Natural killer cell (primary cell): ENCODE measurements around the gene PTPRU. TPM values are rescaled to one million over a fixed set of nuclear protein-coding genes. Genes with fewer than 3 reads are reported as not detected.

Experiments used
- ATAC-seq, 3 donors: fragments of 150-1000 bp in 2 of 3; fragments of 200-7000 bp in 1 of 3; cut with Tn5 transposase; 1 replicate in 1 of 3; 2 replicates in 2 of 3; pipeline ENCODE4 v1.10.0; 2021; ENCODE audit warnings: mild to moderate bottlenecking in 2 of 3, moderate library complexity in 2 of 3
- DNase-seq, 2 donors: peaks; one replicate each; pipeline versions ENCODE4 v3.0.0 to v3.0.0-alpha.2; 2013 to 2021; ENCODE audit warnings: mixed read lengths in 1 of 2
- H3K27ac ChIP-seq: one replicate; pipeline ENCODE4 v1.5.1; 2013; ENCODE audit warnings: mild to moderate bottlenecking, low read length
- H3K27me3 ChIP-seq: one replicate; pipeline ENCODE4 v1.6.1; 2013; ENCODE audit warnings: low read length; ENCODE audit not compliant: control insufficient read depth, insufficient read depth
- H3K36me3 ChIP-seq: one replicate; pipeline ENCODE4 v1.6.1; 2013; ENCODE audit warnings: low read length; ENCODE audit not compliant: control insufficient read depth, insufficient read depth
- H3K4me1 ChIP-seq: one replicate; pipeline ENCODE4 v1.6.1; 2013; ENCODE audit warnings: low read length; ENCODE audit not compliant: control insufficient read depth, insufficient read depth
- H3K4me3 ChIP-seq: one replicate; pipeline ENCODE4 v1.5.1; 2013; ENCODE audit warnings: low read length
- H3K9me3 ChIP-seq: one replicate; pipeline ENCODE4 v1.6.1; 2013; ENCODE audit warnings: low read length; ENCODE audit not compliant: control insufficient read depth, insufficient read depth
- H3K27ac Mint-ChIP-seq, 2 donors: one replicate each; pipeline ENCODE4 v1.8.0; 2022; ENCODE audit warnings: mild to moderate bottlenecking in 2 of 2, mixed read lengths in 2 of 2, moderate library complexity in 1 of 2
- H3K27me3 Mint-ChIP-seq, 2 donors: one replicate each; pipeline ENCODE4 v1.8.0; 2022; ENCODE audit warnings: low read depth in 2 of 2, mixed read lengths in 2 of 2
- H3K36me3 Mint-ChIP-seq: one replicate; pipeline ENCODE4 v1.8.0; 2022; ENCODE audit warnings: mixed read lengths
- H3K4me1 Mint-ChIP-seq, 2 donors: one replicate each; pipeline ENCODE4 v1.8.0; 2022; ENCODE audit warnings: mixed read lengths in 2 of 2
- H3K4me3 Mint-ChIP-seq: one replicate; pipeline ENCODE4 v1.8.0; 2022; ENCODE audit warnings: mild to moderate bottlenecking, moderate library complexity, mixed read lengths
- H3K9me3 Mint-ChIP-seq, 2 donors: one replicate each; pipeline ENCODE4 v1.8.0; 2022; ENCODE audit warnings: mixed read lengths in 2 of 2
- WGBS: methylation state at CpG from one replicate; pipeline ENCODE4 v1.1.7; 2013; ENCODE audit warnings: missing lambda C conversion rate; ENCODE audit not compliant: insufficient coverage; 5-methylcytosine and 5-hydroxymethylcytosine counted together
- intact Hi-C: fragments of 100-400 bp; cut with micrococcal nuclease; formaldehyde crosslinking; loops from one replicate; pipeline ENCODE4 v1.14.2; 2022
- total RNA-seq, 4 donors: library from RNA; stranded (reverse); fragments of 120-200 nt in 1 of 4; gene quantifications; one replicate each; pipeline versions ENCODE4 v1.2.3 to v1.2.4, GENCODE V29; 2013 to 2022
- TF ChIP-seq, protein P1 (sequence below): fragments of 200-600 bp; IDR thresholded peaks from one replicate; pipeline ENCODE4 v1.8.0; 2022; ENCODE audit warnings: antibody characterized with exemption

Gene PTPRU
- total RNA-seq, 3 donors from 2014 or later (not counting 1 experiment from before 2014, with no cell fraction given) = 0.54 to 1.6 (median 0.79) TPM

DNA sequence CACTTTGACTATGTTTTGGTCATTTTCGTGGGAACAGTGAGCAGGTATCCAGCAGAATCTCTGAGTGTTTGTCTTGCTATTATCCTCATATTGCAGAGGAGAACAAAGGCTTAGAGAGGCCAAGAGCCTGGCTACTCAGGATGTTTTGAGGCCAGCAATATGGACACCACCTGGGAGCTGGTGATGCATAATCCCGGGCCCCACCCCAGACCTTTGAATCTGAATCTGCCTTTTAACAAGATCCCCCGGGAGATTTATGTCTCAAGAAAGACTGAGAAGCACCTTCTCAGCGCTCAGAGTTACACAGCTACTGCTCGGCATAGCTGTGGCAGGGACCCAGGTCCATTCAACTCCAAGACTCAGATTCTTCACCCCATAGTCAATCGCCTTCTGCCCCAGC is 72.8 kb downstream of the PTPRU start:
- Mint-ChIP-seq H3K4me1 (no peaks in the 10 kb centered on the region), H3K4me3 (no peak overlapping the region), H3K27me3 (no peaks in the 10 kb centered on the region), H3K36me3 (no peaks in the 10 kb centered on the region), H3K9me3 (no peaks in the 10 kb centered on the region), H3K27ac (no peak overlapping the region)
- TF ChIP-seq, protein P1, sequence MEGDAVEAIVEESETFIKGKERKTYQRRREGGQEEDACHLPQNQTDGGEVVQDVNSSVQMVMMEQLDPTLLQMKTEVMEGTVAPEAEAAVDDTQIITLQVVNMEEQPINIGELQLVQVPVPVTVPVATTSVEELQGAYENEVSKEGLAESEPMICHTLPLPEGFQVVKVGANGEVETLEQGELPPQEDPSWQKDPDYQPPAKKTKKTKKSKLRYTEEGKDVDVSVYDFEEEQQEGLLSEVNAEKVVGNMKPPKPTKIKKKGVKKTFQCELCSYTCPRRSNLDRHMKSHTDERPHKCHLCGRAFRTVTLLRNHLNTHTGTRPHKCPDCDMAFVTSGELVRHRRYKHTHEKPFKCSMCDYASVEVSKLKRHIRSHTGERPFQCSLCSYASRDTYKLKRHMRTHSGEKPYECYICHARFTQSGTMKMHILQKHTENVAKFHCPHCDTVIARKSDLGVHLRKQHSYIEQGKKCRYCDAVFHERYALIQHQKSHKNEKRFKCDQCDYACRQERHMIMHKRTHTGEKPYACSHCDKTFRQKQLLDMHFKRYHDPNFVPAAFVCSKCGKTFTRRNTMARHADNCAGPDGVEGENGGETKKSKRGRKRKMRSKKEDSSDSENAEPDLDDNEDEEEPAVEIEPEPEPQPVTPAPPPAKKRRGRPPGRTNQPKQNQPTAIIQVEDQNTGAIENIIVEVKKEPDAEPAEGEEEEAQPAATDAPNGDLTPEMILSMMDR = no peak
- Histone ChIP-seq H3K27me3 (no peaks in the 10 kb centered on the region), H3K36me3 (no peaks in the 10 kb centered on the region), H3K27ac (no peak overlapping the region), H3K4me3 (no peak overlapping the region), H3K4me1 (no peaks in the 10 kb centered on the region), H3K9me3 (no peaks in the 10 kb centered on the region)
- DNase-seq (no peak), ATAC-seq (no peak)
- intact Hi-C loops = no loop called here
- WGBS = 83% methylated on average over 6 of the region's 6 CpGs

- H3K4me3 ChIP-seq = no peak overlapping the region
- no peaks in the 10 kb centered on the region for H3K9me3 Mint-ChIP-seq
- no peak overlapping the region for H3K27ac Mint-ChIP-seq
- no peaks in the 10 kb centered on the region for H3K4me1 ChIP-seq
- H3K4me1 Mint-ChIP-seq = no peaks in the 10 kb centered on the region
- no peaks in the 10 kb centered on the region for H3K36me3 ChIP-seq
- TF ChIP-seq, protein P1 = no peak
- no peak overlapping the region for H3K27ac ChIP-seq
- H3K27me3 Mint-ChIP-seq = no peaks in the 10 kb centered on the region
- DNase-seq (no peak), ATAC-seq (no peak)
- 91% methylated on average over 5 of the region's 5 CpGs for WGBS
- H3K4me3 Mint-ChIP-seq = no peak overlapping the region
- no peaks in the 10 kb centered on the region for H3K27me3 ChIP-seq
- intact Hi-C loops = no loop called here
- no peaks in the 10 kb centered on the region for H3K9me3 ChIP-seq
- no peaks in the 10 kb centered on the region for H3K36me3 Mint-ChIP-seq
These were observed 73.3 kb downstream of the PTPRU start for GRCh38 chr1:29309621-29310020.

GRCh38 chr1:29310616-29311180 is 74.4 kb downstream of the PTPRU start:
- H3K27me3 ChIP-seq = no peaks in the 10 kb centered on the region
- no peak overlapping the region for H3K27ac Mint-ChIP-seq
- intact Hi-C loops = no loop called here
- no peak for ATAC-seq
- no peaks in the 10 kb centered on the region for H3K36me3 ChIP-seq
- no peaks in the 10 kb centered on the region for H3K4me1 Mint-ChIP-seq
- no peak overlapping the region for H3K4me3 ChIP-seq
- no peaks in the 10 kb centered on the region for H3K27me3 Mint-ChIP-seq
- WGBS = 84% methylated on average over 9 of the region's 9 CpGs
- no peaks in the 10 kb centered on the region for H3K9me3 ChIP-seq
- TF ChIP-seq, protein P1 = no peak
- no peak for DNase-seq
- H3K9me3 Mint-ChIP-seq = no peaks in the 10 kb centered on the region
- H3K27ac ChIP-seq = no peak overlapping the region
- no peak overlapping the region for H3K4me3 Mint-ChIP-seq
- H3K4me1 ChIP-seq = no peaks in the 10 kb centered on the region
- no peaks in the 10 kb centered on the region for H3K36me3 Mint-ChIP-seq
